BJ (cell line): ENCODE results near the gene DAP. TPM values are rescaled to one million over a fixed set of nuclear protein-coding genes. Genes with fewer than 3 reads are reported as not detected.

ENCODE experiments used
- CTCF ChIA-PET: fragments of 350-600 bp; formaldehyde crosslinking; extraction: SDS; loops from one replicate; lab custom pipeline; 2021; ENCODE audit warnings: antibody characterized with exemption, inconsistent platforms; lab: Yijun Ruan, JAX
- POLR2A ChIA-PET: fragments of 300-600 bp; sonication (Branson Sonifier 250); formaldehyde crosslinking; extraction: SDS; loops from one replicate; lab custom pipeline; 2021; ENCODE audit warnings: antibody characterized with exemption; lab: Charles Lee
- DNase-seq: peaks from one replicate; pipeline ENCODE4 v3.0.0-alpha.2; 2011; ENCODE audit warnings: low read depth
- H3K27me3 ChIP-seq: 2 replicates; pipeline ENCODE4 v1.6.0; 2011; ENCODE audit warnings: low read length; ENCODE audit not compliant: control insufficient read depth, insufficient read depth
- H3K36me3 ChIP-seq: 2 replicates; pipeline ENCODE4 v1.5.1; 2011; ENCODE audit warnings: low read length; ENCODE audit not compliant: control insufficient read depth, insufficient read depth
- H3K4me3 ChIP-seq: 2 replicates; pipeline ENCODE4 v1.5.1; 2011; ENCODE audit warnings: low read depth, mild to moderate bottlenecking, control low read depth, low read length
- polyA plus RNA-seq: library from polyadenylated mRNA; depleted of rRNA; stranded (reverse); fragments of >200 nt; gene quantifications from 2 replicates; pipeline ENCODE4 v1.2.3, GENCODE V29; 2011
- TF ChIP-seq, protein P1 (sequence below): IDR thresholded peaks from 2 replicates; pipeline ENCODE4 v1.5.1; 2011; ENCODE audit warnings: low read depth, mild to moderate bottlenecking, control low read depth, inconsistent platforms, low read length, moderate library complexity; ENCODE audit not compliant: insufficient read depth

DAP gene
- polyA plus RNA-seq, 1 experiment = 95.6 TPM

DNA sequence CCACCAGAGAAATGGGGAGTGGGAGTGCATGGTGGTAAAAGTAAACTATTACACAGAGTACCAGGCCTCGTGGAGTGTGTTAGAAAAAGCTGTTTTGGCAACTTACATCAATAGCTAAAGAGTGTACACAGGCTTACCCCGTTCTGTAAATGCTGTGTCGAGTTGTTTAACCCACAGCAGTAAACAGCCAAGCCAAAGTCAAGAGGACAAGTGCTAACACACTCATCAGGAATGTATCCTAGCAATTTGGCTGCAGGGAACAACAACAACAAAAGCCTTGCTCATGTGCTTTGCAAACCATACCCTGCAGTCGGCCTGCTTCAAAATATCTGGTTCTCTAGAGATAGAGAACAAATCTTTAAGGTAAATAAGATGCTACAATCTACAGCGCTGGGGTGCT, 15.9 kb downstream of the DAP start:
- Histone ChIP-seq H3K36me3 (peaks cover 18% of the 10 kb centered on the region), H3K4me3 (no peak overlapping the region), H3K27me3 (no peaks in the 10 kb centered on the region)
- POLR2A ChIA-PET = no interaction called here
- CTCF ChIA-PET = no interaction called here
- no peak for DNase-seq
- TF ChIP-seq, protein P1, sequence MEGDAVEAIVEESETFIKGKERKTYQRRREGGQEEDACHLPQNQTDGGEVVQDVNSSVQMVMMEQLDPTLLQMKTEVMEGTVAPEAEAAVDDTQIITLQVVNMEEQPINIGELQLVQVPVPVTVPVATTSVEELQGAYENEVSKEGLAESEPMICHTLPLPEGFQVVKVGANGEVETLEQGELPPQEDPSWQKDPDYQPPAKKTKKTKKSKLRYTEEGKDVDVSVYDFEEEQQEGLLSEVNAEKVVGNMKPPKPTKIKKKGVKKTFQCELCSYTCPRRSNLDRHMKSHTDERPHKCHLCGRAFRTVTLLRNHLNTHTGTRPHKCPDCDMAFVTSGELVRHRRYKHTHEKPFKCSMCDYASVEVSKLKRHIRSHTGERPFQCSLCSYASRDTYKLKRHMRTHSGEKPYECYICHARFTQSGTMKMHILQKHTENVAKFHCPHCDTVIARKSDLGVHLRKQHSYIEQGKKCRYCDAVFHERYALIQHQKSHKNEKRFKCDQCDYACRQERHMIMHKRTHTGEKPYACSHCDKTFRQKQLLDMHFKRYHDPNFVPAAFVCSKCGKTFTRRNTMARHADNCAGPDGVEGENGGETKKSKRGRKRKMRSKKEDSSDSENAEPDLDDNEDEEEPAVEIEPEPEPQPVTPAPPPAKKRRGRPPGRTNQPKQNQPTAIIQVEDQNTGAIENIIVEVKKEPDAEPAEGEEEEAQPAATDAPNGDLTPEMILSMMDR = no peak

- no peaks in the 10 kb centered on the region for H3K27me3 ChIP-seq
- H3K4me3 ChIP-seq = no peak overlapping the region
- CTCF ChIA-PET = interaction anchor here (2.1 kb wide), 1 partner anchor 8 kb away, joined by 4 read pairs; no protein-coding TSS in a partner anchor
- DNase-seq = no peak
- TF ChIP-seq, protein P1 = no peak
- POLR2A ChIA-PET = no interaction called here
- H3K36me3 ChIP-seq = peaks cover 16% of the 10 kb centered on the region
Measured at GRCh38 chr5:10744681-10745080, 16.4 kb downstream of the DAP start.

DNA sequence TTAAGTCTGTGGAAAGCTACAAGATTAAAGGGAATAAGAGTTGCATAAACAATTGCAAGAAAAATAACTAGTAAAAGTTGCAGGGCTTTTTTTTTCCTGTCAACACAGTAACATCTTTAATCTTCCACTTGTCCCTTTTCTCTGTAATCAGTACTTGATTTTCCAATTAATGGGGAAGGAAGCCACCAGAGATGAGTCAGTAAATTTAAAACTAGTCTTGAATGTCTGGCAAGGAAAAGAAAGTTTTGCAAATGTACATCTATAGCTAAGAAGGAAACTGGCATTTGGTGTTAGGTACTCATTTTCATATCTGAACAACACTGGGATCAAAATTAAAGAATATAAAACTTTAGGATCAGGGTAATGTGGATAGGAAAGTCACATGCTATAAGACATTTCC, 17.1 kb downstream of the DAP start:
- peaks cover 16% of the 10 kb centered on the region for H3K36me3 ChIP-seq
- TF ChIP-seq, protein P1 = no peak

DNA sequence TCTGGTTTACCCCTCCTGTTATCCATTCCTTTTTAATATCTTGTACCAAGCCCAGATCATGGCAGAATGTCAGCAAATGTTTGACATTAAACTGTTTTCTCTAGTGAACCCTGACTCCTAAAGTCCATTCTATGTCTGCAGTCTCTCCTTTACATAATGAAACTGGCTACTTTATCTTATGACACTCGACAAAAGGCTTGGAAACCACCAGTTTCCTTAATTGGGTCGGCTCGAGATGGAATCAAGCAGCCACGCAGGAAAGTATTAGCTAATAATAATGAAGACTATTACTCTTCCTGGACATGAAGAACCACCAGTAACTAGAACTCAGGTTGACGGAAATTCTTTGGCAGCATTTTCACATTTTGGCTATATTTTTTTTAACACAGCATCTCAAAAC, 17.5 kb downstream of the DAP start:
- Histone ChIP-seq H3K36me3 (peaks cover 16% of the 10 kb centered on the region), H3K27me3 (no peaks in the 10 kb centered on the region), H3K4me3 (no peak overlapping the region)
- TF ChIP-seq, protein P1 = no peak
- ChIA-PET POLR2A (no interaction called here), CTCF (interaction anchor here (2.1 kb wide), 1 partner anchor 9 kb away, joined by 4 read pairs; no protein-coding TSS in a partner anchor)
- no peak for DNase-seq

More for the DNA sequence above, 17.1 kb downstream of the DAP start:
- H3K4me3 ChIP-seq = no peak overlapping the region
- H3K27me3 ChIP-seq = no peaks in the 10 kb centered on the region
- no peak for DNase-seq
- ChIA-PET CTCF (interaction anchor here (2.1 kb wide), 1 partner anchor 9 kb away, joined by 4 read pairs; no protein-coding TSS in a partner anchor), POLR2A (no interaction called here)

- H3K4me3 ChIP-seq = no peak overlapping the region
- TF ChIP-seq, protein P1 = no peak
- ChIA-PET POLR2A (no interaction called here), CTCF (no interaction called here)
- H3K36me3 ChIP-seq = peaks cover 10% of the 10 kb centered on the region
- H3K27me3 ChIP-seq = no peaks in the 10 kb centered on the region
- no peak for DNase-seq
Measured at GRCh38 chr5:10741661-10742060, 19.4 kb downstream of the DAP start.
